Thoracic aorta endothelial cell (primary cell): ENCODE data around the gene USP38. TPM values are rescaled to one million over a fixed set of nuclear protein-coding genes. Genes with fewer than 3 reads are reported as not detected.

ENCODE experiments used
- total RNA-seq: library from RNA; depleted of rRNA; stranded (reverse); fragments of >200 nt; gene quantifications from 2 replicates; pipeline ENCODE4 v1.2.3, GENCODE V29; 2012

Gene USP38, protein sequence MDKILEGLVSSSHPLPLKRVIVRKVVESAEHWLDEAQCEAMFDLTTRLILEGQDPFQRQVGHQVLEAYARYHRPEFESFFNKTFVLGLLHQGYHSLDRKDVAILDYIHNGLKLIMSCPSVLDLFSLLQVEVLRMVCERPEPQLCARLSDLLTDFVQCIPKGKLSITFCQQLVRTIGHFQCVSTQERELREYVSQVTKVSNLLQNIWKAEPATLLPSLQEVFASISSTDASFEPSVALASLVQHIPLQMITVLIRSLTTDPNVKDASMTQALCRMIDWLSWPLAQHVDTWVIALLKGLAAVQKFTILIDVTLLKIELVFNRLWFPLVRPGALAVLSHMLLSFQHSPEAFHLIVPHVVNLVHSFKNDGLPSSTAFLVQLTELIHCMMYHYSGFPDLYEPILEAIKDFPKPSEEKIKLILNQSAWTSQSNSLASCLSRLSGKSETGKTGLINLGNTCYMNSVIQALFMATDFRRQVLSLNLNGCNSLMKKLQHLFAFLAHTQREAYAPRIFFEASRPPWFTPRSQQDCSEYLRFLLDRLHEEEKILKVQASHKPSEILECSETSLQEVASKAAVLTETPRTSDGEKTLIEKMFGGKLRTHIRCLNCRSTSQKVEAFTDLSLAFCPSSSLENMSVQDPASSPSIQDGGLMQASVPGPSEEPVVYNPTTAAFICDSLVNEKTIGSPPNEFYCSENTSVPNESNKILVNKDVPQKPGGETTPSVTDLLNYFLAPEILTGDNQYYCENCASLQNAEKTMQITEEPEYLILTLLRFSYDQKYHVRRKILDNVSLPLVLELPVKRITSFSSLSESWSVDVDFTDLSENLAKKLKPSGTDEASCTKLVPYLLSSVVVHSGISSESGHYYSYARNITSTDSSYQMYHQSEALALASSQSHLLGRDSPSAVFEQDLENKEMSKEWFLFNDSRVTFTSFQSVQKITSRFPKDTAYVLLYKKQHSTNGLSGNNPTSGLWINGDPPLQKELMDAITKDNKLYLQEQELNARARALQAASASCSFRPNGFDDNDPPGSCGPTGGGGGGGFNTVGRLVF
- 36.7 and 37.3 TPM in 2 replicates for total RNA-seq

DNA sequence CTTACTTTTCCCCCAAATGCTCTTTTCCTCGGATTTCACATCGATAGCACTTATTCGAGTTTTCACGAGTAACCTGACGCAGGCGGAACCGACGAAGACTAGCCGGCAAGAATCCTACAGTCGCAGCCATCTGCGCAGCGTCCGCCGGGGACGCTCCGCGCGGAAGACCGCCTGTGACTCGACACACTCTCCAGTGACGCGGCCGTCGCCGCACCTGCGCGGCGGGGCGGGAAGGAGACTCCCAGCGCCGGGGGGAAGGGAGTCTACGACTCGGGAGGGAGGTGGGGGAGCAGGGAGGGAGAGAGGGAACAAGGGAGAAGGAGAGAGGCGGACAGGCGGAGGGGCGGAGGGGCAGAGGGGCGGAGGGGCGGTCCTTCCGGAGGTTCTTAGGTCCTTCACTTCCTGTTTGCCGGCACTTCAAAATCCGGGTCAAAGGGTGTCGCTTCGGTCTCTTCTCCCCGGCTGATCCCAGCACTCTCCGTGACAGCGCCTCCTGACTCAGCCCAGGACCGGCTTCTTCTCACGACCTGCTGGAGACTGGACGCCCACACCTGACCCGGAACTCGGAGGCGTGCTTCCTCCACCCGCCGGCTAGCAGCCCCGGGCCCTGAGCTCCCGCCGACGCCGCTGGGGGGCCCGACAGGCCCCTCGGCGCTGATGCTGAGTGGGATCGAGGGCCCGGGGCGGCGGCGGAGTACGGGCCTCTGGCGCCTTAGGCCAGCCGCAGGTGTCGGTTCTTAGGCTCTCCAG lies at the start of gene USP38:
Gene USP38 (plus strand): TSS at position 415 of the 750 bp plus-strand sequence. CDS start 534 bp downstream, outside the sequence.

Other genes starting within 250 kb of the USP38 start
- gene GAB1, start 152.0 kb downstream of the USP38 start, total RNA-seq = 29.4 and 41.1 TPM in 2 replicates